Islet of Langerhans (tissue), 1 donor: ENCODE results near the gene TNS1.

Source experiments
- FAIRE-seq: peaks from one replicate; lab custom pipeline; 2011; peaks lifted over from hg19 to GRCh38; lab: Jason Lieb, UNC

The TNS1 gene

DNA sequence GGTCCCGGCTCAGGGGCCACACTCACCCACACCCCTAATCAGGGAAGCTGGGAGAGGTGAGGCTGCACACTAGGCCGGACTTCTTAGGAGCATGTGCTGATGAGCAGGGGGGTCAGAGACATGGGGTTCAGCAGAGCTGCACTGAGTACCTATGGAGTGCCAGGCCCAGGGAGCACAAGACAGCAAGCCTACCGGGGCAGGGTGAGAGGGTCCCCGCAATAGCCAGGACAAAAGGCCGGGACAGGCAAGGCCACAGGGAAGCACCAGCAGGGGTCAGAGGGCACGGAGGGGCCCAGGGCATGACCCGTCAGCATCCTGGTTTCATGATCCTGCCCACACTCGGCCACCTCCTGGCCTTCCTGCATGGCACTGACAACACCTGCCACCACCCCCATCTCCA lies 73.5 kb downstream of the TNS1 start:
- no peak for FAIRE-seq

DNA sequence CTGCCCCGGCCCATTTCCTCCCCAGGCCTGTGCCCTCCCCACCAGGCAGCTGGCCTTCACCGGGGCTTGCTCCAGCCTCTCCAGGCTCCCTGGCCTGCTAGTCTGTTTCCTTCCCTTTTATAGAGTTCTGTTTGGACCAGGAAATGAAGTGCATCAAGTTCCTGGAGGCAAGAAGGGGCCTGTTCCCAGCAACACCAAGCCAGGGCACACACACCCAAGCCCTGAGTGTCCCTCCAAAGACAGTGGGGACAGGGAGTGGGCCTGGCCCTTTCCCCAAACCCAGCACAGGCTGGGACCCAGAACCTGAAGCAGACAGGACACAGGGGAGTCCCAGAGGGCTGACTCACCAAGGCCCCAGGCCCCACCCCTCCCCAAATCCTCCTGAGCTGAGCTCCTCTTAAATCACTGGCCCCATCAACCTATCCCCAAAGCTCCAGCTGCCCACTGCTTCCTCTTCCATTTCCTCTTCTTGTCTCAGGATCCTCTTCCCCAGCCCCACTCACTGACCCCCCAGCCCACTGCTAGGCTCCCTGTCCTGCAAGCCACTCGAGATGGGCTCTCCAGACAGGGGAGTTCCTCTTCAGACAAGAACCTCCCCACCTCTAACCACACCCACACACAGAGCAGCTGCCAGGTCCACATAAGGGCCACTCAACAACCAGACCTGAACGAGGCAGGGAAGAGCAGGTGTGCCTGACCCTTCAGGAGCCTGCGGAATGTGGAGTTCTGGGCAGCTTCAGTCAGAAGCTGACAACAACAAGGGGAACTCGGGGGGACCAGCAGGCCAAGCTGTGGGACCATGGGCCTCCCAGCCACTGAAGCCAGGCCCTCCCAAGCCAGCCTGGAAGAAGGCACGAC lies 74.2 kb downstream of the TNS1 start:
- no peak for FAIRE-seq

DNA sequence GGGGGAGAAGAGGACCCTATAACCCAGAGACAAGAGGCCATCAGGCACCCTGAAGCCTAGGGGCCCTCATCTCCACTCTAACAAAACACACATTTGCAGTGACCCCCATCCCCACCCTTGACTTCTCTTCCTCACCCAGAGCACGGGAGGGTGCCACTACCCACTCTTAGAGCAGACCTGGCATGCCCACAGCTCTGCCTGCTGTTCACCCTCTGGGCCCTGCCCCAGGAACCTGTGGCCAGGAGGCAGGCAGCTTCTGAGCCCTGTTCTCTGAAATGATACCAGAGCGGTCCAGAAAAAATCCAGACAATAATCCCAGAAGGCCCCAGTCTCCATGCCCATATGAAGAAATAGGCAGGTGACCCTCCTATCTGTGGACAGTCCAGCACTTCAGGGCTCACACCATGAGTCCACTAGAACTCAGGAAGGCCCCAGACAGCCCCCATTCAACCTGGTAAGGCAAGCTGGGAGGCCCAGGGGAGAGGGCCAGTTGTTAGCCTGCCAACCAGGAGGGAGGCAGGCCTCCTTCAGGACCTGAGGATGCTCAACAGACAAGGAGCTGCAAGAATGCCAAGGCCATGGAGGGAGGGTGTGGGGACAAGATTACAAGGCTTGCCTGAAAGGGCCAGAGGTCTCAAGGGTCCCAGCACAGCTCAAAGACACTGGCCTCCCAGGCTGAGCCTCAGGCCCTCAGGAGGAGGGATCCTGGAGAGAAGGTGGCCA lies 75.0 kb downstream of the TNS1 start:
- no peak for FAIRE-seq

DNA sequence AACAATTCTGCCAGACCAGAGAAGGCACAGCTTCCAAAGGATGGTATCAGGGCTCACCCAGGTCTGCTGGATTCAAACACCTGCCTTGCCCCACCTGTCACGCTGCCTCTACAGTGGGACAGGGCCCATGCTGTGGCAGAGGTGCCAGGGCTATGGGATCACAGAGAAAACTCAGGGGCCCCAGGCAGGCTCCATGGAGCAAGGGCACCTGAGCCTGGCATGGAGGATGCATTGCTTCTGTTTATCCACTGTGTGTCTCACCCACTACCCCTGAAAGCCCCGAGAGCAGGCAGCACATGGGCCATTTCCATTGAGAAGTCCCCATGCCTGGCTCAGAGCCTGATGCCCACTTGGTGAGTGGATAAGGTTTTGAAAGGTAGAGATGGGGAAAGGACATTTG lies 76.0 kb downstream of the TNS1 start:
- FAIRE-seq, result no peak

DNA sequence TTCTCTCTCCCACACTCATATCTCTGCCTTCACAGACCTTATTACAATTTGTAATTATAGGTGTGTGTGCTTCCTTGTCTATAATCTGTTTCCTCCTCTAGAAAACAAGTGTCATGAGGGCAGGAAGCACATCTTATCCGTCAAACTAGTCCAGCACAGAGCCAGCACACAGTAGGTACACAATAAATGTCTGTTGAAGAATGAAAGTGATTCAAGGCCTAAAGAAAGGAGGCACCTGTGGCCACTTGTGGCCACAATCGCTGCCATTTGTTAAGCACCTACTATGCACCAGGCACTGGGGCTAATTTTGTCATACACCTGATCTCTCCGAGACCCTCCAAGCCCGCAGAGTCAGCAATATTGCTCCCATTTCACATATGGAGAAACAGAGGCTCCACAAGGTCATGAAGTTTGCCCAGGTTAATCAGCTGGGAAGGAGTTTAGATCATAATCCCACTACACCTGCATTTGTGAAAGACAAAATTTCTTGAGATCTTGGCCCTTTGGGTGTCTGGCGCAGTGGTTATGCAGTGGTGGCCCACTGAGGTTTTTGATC lies 78.4 kb downstream of the TNS1 start:
- FAIRE-seq, result no peak

DNA sequence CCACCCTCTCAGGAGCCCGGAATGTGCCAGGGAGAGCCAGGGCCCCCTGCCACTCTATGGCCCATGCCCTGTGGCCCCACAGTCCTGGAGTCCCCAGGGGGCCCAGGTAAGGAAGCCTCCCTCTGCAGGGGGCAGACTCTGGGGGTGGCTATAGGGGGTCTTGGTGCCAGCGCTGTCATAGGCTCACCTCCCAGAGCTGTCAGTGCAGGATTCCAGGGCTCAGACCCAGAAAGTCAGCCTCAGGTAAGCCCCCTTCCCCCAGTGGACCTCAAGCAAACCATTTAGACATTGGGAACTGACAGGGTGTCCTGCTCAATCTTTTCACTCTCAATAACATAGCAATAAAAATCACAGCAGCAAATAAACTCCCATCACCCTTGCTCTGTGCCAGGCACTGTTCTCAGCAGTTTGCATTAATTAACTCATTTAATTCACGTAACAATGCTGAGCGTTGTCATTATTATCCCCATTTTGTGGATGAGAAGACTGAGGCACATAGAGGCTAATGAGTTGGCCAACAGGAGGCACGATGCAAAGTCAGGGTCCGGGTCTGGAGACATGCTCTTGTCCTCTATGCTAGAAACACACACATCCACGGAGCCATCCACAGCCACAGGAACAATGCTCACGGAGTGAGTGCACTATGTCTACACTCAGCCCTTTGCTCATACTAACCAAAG lies 79.6 kb downstream of the TNS1 start:
- FAIRE-seq, result no peak

DNA sequence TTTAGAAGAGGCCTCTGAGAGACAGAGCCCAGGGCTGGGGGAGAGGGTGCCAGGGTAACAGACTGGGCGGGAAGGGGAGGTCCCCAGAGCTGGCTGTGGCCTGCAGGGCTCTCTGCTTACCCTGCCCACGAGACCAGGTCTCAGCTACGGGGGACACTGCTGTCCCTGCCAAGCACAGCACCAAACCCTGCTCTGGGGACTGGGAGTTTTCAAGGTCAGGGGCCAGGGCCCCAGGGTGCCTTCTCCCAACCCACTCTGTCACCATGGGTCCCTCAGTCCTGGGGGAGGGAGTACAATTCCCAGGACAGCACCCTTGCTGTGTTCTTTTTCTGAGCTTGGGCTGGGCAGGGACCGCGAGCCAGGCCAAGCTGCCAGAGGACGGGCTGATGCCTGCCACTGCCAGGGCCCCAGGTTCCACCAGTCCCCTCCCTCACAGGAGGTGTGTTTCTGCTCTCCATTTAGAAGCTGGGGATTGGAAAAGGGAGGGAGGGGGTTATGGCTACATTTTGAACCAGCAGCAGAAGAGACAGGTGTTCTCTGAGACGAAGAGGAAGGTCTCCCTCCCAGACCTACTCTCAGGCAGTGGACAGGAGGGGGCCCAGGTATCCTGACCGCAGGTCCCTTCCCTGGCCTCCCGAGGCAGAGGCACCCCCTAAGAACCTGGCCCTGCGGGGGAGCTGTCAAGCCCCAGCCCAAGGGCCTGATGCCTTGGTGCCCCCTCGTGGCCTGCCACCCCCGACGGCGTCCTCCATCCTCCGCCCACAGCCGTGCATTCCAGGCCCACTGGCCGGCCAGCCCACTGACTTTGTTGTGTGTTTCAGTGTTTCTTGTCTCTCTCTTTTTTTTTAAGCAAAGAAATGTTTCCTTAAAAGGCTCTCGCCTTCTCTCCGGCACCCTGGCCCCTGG lies 80.4 kb downstream of the TNS1 start:
- no peak for FAIRE-seq

DNA sequence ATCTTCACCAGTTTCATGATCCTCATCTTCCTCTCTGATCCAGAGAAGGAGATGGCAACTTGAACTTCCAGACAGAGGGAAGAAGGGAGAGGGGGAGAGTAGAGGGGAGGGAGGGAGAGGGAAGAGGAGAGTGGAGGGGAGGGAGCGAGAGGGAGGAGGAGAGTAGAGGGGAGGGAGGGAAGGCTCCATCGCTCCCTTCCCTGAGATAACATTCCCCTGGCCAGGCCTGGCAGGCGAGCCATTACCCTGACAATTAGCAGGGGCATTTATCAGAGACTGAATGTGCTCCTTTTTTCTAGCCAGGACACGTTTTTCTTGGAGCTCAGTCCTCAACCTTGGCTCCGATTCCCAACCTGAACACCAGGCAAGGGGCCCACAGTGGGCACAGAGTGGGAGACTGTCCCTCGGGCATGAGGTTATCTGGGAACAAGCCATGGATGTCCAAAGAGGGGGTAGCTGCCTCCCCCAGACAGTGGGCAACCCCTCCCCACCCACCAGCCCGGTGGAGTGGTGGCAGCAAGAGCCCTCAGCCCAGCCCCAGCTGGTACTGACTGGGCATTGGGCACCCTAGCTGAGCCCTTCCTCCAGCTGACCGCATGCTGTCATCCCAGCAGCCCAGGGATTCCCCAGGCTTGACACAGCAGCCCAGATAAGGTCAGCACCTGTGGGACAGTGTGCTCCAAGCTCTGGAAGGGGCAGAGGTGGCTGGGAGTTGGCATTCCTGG lies 81.8 kb downstream of the TNS1 start:
- FAIRE-seq, result no peak

DNA sequence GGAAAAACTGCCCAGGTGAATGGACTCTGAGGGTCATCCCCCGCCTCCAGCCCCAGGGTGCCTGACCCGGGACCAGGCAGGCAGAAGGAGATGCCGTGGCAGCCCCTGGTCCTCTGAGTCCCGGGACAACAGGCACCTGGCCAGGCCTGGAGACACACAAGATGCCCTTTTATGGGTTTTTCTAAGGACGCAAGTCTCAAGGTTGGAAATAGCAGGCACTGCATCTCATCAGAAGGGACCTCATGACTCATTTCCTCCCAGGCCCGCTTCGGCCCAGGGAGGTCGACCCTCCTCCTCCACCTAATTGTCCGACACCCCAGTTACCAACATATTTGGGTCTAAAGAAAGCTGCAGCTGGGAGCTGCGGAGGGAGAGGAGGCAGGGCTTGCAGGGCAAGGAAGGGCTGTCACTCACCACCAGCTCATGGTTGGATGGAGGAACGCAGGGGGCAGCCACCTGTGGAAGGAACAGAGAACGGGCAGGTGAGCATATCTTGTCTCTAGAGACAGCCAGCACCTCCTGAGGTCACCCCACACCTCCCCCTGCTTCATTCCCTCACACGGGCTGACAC lies 82.9 kb downstream of the TNS1 start:
- no peak for FAIRE-seq

DNA sequence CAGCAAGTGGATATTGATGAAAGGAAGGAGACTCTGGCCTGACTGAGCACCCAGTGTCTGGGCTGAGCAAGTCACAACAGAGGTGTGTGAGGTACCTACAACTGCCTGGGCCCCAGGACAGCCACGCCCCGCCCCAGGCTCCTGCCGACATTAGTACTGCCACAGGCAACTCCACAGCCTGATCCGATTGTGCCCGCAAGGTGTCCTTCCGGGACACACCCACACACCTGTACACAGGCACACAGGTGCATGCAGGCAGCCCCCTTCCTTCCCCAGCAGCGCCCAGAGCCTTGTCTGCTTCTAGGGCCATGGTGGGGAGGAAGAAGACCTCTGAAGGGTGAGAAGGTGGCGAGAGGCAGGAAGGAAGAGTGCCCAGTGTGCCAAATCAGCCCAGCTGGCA lies 83.6 kb downstream of the TNS1 start:
- FAIRE-seq, result no peak

DNA sequence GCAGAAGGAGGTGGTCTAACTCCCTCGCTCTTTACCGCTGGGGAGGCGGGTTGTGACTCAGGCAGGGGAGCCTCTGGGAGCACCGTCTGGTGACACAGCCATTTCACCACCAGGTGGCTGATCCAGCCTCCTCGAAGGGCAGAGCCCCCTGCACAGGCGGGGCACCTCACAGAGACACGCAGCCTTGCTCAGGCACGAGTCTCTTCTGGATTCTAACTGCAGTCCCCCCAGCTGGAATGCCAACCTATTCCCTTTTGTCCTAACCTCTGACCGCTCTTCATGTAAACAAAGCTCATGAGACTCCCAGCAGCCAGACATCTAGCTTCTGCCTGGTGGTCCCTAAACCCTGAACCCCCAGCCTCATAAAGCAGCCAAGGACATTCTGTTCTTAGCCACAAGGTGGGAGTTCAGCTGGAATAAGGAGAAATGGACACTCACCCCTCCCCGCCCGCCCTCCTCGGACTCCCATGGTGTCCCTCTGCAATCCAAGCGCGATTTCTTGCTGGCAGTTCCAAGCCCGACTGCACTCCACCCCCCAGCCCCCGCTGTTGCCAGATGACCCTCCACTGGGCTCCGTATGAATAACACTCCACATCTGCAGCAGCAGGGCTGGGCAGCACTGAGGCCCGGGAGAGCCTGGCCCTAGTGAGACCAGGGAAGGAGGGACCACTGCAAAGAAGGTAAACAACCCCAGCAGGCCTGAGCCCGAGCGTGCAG lies 84.3 kb downstream of the TNS1 start:
- FAIRE-seq, result no peak

DNA sequence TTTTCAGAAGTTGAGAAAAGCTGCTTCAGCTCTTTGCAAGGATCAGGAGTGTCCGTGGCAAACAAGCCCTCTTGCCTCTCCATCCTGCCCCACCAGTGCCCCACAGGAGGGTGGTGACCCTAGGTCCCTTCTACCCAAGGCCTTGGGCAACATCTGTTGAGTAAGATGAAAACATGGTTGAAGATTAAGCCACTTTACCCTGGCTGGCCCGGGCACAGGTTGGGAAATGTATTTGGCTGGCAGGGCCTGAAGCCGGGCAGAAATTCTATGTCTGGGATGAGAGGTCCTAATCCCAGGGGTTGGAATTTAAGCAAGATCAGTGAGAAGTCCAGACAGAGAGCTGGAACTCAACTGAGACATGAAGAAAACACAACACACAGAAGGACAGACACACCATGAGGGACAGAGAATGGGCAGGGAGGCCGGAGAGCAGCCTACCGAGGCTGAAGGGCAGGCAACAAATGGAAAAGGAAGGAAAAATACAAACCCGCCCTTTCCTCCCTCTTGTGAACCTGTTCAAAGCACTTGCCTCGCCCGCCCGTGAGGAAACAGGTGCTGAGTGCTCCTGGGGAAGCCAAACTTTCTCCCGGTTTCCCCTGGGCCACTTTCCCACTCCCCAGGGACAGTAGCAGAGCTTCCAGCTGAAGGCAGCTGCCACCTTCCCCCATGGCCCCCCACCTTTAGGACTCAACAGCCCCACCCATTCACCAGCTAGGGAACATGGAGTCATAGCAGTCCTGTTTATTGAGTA lies 86.1 kb downstream of the TNS1 start:
- no peak for FAIRE-seq

DNA sequence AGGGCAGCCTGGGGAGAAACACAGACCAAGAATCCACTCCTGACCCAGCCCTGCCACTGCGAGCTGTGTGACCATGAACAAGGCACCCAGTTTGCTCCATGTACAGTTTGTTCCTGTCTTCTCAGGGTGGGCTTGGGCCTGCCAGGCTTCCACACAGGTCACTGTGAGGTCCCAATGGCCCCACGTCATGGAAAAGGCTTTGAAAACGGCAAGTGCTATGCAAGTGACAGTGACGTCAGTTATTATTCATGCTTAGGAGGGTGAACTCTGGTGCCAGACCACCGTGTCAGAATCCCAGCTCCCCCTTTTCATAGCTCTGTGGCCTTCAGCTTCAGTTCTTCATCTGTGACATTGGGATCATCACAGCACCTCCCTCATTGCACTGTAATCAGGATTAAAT lies 87.1 kb downstream of the TNS1 start:
- no peak for FAIRE-seq

DNA sequence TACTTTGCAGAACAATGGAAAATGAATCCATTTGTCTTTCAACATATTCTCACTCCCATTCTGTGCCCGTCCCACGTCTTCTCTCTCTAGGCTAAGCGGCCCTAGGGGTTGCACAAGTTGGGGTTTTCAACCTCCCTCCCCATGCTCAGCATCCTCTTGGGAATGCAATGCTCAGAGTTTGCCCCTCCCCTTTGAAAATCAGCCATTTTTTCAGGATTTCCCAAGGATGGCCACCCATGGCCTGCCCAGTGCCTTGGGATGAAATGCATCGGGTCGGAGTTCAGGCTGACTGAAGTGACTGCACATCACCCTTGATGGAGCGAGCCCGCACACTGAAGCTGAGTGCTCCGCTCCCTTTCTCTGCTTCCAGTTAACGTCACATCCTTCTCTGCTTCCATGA lies 87.9 kb downstream of the TNS1 start:
- FAIRE-seq, result no peak

DNA sequence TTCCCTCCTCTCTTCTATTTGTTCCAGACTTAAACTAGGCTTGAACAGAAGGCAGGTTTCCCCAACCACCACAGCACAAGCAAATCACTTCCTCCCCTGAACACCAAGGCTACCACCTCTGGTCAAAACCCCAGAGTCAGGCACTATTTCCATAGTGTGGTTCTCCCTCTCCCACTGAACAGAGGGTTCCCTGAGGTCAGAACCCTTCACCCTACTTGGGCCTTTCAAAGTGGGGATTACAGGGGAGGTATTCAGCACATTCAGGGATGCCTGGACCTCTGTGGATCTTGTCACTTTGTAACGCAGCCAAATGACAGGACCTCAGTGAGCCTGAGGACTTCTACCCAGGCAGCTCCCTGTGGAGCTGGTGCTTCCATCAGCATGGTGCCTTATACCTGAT lies 88.7 kb downstream of the TNS1 start:
- FAIRE-seq, result no peak

DNA sequence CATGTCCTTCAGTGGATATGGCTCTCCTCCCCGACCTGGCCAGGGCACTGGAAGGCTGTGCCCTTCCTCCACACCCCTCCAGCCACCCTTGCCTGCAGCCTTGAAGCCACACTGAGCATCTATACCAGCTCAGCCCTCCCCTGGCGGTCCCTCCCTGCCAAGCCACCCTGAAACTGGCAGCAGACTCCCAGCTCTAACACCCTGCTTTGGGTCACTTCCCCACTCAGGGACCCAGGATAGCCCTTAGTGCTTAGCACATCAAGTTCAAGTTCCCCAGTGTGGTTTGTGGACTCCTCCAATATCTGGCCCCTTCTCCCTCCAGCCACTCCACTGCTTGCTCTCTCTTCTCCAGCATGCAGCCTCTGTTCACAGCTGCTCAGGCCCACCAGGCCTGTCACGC lies 89.4 kb downstream of the TNS1 start:
- no peak for FAIRE-seq

DNA sequence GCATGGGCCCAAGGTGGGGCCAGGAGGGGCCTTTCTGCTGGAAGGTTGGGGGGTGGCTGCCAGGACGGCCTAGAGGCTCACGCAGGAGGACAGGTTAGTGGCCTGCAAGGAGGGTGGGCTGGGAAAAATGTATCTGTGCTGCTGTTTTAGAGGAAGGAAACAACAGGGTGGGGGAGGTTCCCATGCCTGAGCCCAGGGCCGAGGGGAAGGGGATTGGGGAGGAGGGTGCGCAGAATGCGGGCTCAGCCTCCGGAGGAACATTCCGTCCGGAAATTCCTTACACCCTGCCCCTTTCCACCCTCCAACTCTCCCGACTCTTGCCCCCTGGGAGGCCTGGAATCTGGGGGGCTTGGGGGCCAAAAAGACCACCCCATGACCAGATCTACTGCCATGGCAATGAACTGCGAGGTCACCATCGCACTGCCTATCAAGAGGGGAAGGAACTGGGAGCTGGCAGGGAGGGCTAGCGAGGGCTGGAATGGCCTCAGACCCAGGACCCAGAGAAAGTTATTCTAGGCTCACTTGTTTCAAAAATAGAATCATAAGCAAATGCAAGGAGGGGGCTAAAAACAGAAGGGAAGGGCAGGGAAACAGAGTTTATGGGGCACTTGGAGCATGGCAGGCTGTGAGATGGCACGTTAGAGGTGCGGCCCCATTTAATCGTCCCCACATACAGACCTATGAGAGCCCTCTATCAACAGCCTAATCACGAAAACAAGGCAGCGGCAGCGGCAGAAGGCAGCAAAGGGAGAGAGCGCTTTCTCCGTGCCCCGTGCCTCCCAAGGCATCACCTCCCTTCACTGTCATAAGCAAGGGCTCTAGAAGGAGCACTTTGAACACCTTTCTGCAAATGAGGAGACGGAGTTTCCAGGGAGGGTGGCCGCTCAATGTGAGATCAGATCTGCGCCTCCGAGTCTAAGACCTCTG lies 90.4 kb downstream of the TNS1 start:
- no peak for FAIRE-seq
